GM18507 (cell line): ENCODE results near the gene ADAM19.

Source experiments
- DNase-seq: peaks from one replicate; pipeline ENCODE4 v3.0.0; 2011; ENCODE audit warnings: low read depth; ENCODE audit not compliant: insufficient read length; ENCODE audit errors: extremely low spot score
- FAIRE-seq: peaks from 2 replicates; lab custom pipeline; 2011; peaks lifted over from hg19 to GRCh38; lab: Jason Lieb, UNC

Gene ADAM19

DNA sequence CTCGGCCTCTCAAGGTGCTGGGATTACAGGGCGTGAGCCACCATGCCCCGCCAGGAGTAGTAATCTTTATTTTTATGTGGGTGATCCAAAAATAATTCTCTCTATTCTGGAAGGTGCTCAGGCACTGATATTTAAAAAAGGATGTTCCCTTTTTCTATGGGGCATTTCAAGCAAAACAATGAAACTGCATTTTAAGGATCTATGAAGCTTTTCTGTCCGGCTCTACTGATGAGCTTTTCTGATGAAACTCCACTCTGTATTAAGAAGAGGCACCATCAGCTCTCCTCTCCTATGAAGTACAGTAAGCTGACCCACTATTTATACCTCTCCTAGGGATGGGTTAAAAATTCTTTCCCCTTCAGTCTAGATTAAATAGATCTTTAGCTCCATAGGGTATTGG lies 7.4 kb downstream of the ADAM19 start:
- FAIRE-seq (no peak), DNase-seq (no peak)

DNA sequence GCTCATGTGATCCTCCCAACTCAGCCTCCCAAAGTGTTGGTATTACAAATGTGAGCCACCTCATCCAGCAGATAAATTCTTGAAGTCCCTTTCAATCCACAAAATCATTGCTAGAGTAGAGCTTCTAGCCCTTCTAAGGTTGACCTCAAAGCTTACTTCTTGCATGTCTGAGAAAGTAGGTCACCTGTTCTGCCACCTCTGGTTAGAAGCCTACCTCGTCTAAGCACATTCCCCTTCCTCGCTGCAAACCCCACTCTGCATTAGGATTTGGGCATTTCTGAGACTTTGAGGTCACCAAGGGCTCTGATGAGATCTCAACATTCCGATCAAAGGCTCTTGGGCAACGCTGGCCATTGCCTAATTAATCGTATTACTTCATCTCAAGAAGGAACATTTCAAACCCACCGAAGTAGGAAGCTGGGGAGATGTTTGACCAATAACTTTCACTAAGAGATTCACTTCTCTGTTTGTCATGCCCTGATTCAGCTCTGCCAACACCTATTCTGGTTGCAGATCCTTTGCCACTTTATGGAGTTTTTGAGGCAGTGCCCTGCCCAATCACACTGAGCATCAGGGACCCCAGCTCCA lies 8.6 kb downstream of the ADAM19 start:
- DNase-seq (no peak), FAIRE-seq (no peak)

DNA sequence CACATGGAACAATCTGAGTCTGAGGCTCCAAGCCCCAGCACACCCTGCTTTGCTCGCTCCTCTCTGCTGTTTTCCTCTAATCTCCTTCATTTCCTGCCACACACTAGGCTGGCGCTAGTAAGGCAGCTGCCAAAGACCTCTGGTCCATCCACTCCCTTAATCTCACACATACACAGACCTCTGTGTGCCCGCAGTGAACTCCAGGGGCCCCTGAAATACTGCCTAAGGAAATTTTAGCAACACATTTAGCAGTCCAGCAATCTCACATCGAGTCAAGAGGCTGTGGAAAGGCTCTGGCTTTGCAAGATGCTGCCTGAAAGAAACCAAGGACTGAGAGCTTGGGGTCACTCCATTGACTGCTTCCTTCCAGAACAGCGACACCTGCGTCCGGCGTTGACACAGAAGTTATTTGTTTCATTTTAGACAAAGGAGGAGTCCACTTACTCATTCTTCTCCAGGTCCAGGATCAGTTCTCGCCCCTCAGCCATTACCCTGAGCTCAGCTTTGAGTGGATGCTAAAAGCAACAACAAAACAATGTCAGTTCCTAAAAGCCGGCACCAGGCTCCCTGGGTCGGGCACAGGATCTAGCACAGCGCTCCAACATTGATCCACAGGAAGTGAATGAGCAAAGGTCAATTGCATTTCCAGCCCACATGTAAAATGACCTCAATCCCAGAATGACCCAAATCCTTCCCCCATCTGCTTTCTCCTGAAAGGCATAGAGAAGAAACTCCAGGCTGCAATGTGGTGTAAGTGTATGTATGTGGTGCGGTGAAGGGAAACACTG lies 11.5 kb downstream of the ADAM19 start:
- DNase-seq (no peak), FAIRE-seq (no peak)

- DNase-seq (no peak), FAIRE-seq (no peak)
These were observed 12.1 kb downstream of the ADAM19 start for GRCh38 chr5:157563373-157563928.

DNA sequence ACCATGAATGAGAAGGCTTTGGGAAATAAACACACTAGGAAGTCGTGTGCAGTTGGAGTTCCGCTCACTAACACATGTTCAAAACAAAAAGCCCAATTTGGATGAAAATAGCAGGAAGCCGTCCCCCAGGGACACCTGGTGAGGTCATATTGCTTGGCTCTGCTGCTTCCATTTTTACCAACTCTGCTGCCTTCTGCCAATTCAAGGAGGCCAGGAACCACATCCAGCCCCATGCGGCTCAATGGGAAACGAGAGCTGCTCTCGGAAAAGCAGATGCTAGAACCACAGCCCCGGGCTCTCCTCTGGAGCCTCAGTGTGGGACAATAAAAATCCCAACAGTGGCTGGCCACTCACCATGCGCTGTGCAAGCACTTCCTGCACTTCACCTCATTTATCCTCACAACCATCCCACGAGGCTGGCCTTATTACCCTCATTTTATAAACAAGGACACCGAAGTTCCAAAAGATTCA lies 13.4 kb downstream of the ADAM19 start:
- FAIRE-seq (no peak), DNase-seq (no peak)

DNA sequence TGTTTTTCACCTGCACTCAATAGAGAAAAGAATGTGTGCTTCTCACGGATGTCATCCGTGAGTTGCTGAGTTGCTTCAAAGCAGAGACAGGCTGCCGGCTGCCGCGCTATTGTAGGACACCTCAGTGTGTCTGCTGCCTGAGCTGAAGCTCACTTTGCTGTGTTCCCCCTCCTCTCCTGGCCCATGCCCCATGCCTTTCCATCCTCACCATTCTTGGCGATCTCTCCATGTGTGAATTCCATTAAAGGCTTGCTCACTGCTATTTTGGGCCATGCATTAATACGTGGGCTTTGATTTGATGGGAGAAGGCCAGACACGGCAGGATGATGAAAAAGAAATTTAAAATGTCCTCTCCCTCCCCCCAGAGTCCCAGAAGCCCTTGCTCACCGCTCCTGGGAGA lies 14.5 kb downstream of the ADAM19 start:
- FAIRE-seq = no peak
- no peak for DNase-seq

DNA sequence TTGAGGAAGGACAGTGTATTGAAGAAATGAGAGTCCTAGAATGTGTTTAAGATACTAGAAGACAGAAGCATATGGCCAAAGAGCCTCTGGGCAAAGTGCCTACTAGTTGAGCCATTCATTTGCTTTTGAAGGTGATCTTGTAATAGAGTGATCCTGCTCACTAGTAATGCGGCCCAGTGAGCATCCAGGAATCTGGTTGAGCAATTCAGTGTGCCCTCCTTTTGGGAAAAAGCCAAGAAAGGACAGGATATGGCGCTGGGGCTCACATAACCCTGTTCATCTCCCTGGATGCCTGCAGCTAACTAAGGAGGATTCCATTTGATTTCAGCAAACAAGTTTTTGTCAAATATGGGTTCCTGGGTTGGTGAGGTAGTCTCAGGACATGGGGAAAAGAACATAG lies 16.3 kb downstream of the ADAM19 start:
- FAIRE-seq (no peak), DNase-seq (no peak)

DNA sequence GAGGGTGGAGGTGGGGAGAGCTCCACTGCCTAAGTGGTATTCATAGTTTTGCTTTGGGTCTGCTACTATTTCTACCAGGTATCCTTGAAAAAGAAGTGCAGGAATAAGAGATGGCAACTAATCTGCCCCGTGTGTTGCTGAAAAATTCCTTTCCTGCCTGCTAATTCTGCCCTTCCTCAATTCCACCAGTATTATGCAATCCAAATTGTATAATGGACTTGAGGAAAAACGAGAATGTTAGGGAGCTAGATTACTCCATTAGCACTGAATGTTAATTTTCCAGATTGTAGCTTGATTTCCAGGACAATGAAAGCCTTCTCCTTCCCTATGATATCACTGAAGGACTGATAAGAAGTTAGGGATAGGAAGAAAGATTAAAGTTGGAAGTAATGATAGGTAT lies 16.9 kb downstream of the ADAM19 start:
- DNase-seq = no peak
- FAIRE-seq = no peak

GRCh38 chr5:157558041-157558595 lies 17.5 kb downstream of the ADAM19 start:
- DNase-seq (no peak), FAIRE-seq (no peak)

DNA sequence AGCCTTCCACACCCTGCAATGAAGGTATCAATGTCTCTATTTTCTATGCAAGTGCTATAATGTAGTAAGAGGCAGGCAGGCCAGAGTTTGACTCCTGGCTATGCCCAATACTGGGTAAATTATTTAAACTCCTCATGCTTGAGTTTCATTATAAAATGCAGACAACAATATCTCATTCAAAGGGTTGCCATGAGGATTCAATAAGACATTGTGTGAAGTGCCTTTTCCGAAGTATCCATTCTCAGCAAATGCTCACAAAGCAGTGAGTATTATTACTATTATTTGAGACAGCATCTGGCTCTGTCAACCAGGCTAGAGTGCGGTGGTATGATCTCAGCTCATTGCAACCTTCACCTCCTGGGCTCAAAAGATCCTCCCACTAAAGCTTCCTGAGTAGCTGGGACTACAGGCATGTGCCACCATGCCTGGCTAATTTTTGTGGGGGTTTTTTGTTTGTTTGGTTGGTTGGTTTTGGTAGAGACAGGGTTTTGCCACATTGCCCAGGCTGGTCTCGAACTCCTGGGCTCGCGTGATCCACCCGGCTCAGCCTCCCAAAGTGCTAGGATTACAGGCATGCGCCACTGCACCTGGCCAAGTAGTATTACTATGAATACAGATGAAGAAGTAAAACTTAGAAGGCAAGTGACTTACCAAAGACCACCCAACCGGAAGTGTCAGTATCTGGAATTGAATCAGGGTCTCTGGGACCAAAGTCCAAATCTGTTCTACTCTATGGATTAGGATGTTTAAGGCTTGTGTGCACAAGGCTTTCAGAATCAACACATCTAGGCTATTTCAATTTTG lies 18.8 kb downstream of the ADAM19 start:
- no peak for DNase-seq
- no peak for FAIRE-seq

- DNase-seq (no peak), FAIRE-seq (no peak)
These were observed 20.4 kb downstream of the ADAM19 start for GRCh38 chr5:157555037-157555640.

DNA sequence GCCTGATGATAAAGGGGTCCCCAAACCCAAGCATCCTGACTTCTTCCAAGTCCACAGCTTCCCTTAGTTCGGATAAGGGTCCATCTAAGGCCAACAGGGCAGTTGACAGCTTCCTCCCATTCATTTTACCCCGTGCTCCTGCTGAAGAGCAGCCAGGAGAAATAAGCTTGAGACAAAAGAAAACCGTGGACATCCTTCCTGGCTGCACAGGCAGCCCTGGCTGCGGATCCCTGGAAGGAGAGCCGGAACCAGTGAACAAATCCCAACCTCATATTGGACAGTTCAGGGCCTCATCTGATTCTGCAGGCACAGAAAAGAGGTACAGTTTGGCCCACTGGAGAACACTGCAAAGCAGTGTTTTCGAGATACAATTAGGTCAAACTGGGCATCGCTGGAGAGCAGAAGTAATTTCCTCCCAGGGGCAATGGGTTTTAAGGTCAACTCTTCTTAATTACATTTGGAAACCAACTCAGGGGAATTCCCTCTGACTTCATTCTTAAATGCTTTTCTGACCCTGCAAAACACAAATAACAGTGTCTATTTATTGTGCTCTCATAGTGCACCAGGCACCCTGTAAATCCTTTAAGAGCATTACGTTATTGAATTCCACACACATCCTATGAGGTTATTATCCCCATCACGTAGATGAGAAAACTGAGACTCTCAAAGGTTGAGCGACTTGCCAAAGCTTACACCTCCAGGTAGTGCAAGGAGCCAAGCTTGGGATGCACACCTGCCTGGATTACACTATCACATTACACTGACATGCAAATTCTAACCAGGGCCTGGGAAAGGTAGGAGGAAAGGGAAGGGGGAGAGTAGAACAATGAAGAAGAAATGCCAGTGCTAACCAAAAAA lies 21.2 kb downstream of the ADAM19 start:
- no peak for FAIRE-seq
- no peak for DNase-seq

GRCh38 chr5:157552650-157553049 lies 22.9 kb downstream of the ADAM19 start:
- no peak for DNase-seq
- no peak for FAIRE-seq

GRCh38 chr5:157550663-157551062 lies 24.9 kb downstream of the ADAM19 start:
- no peak for FAIRE-seq

GRCh38 chr5:157549954-157550549 lies 25.5 kb downstream of the ADAM19 start:
- DNase-seq = no peak

More at GRCh38 chr5:157550663-157551062, 24.9 kb downstream of the ADAM19 start:
- DNase-seq = no peak

GRCh38 chr5:157549283-157549629 lies 26.3 kb downstream of the ADAM19 start:
- DNase-seq (no peak), FAIRE-seq (no peak)

More at GRCh38 chr5:157549954-157550549, 25.5 kb downstream of the ADAM19 start:
- FAIRE-seq = no peak

- FAIRE-seq (no peak), DNase-seq (no peak)
These were observed 26.9 kb downstream of the ADAM19 start for GRCh38 chr5:157548513-157549282.
